HG03025 (cell line): Measurements from ENCODE around the gene BARHL1.

Experiments
- ATAC-seq: cut with Tn5 transposase; IDR thresholded peaks from one replicate; pipeline ENCODE4 v1.9.1; 2021; ENCODE audit warnings: mild to moderate bottlenecking, moderate library complexity; ENCODE audit not compliant: unreplicated experiment, low FRiP score

BARHL1 gene

DNA sequence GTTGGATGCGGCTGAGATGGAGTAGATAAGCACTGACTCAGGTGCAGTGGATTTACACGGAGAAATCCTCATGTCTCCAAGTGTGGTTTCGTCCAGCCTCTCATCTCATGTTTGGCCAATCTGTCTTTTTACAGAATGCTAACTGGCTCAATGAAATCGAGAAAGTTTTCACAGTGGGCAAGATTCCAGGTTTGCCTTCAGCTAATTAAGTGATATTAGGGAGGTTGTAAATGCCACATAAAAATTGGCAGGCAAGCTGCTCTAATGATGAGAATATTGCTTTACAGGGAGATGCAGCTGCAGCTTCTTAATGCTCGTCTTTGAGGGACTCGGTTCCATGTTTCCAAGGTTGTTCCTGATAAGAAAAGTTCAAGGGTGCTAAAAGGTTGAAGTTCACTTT lies 23.7 kb downstream of the BARHL1 start:
- no peak for ATAC-seq

- no peak for ATAC-seq
Measured at GRCh38 chr9:132609184-132609583, 26.8 kb downstream of the BARHL1 start.

DNA sequence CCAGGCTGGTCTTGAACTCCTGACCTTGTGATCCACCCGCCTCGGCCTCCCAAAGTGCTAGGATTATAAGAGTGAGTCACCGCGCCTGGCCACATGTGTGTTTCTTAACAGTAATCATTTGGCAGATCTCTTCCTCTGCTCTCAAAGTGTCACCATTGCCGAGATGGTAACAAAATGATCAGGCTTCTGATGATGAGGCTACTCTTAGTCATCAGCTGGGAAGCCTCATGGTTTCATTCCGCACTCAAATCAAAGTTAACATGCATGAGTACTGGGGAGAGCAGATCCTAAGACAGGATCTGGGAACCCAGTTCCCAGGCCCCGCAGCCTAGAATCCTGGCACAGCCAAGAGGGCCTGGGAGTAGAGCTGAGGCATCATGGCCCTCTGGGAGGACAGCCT lies 27.4 kb downstream of the BARHL1 start:
- ATAC-seq = no peak

DNA sequence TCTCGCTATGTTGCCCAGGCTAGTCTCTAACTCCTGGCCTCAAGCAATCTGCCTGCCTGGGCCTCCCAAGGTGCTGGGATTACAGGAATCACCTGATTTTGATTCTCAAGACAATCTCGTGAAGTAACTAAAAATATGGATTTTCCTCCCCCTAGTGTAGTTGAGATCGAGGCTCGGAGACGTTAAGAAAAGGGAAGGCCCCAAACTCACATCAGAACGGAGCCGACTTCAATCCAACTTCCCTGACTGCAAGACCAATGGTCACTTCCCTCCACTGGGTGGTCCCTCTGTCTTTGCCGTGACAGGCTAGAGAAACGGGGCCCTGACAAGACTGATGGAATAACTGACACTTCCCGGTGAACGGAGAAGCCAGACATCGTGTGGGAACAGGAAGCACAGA lies 28.3 kb downstream of the BARHL1 start:
- ATAC-seq = no peak

DNA sequence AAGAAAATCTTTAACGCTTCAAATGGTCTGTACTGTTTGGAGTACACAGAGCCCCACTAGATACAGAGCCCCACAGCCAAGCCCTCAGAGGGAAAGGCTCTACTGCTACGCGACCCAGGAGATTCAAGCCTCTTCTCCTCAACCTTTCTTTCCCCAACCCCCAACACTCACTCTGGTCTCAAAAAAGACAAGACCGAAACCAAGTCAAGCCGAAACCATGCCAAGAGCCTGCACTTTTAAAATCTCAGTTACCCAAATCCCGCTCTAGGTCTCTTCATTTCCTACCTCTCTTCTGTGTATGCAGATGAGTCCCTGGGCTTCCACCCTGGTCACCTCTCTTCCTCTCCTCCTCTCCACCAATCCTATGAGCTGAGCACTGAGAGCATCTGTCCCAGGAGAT lies 31.9 kb downstream of the BARHL1 start:
- no peak for ATAC-seq

GRCh38 chr9:132615774-132616173 lies 33.4 kb downstream of the BARHL1 start:
- ATAC-seq = no peak

- no peak for ATAC-seq
Measured at GRCh38 chr9:132616725-132617124, 34.3 kb downstream of the BARHL1 start.

GRCh38 chr9:132622159-132622558 lies 39.8 kb downstream of the BARHL1 start:
- no peak for ATAC-seq

GRCh38 chr9:132626285-132626684 lies 43.9 kb downstream of the BARHL1 start:
- no peak for ATAC-seq

DNA sequence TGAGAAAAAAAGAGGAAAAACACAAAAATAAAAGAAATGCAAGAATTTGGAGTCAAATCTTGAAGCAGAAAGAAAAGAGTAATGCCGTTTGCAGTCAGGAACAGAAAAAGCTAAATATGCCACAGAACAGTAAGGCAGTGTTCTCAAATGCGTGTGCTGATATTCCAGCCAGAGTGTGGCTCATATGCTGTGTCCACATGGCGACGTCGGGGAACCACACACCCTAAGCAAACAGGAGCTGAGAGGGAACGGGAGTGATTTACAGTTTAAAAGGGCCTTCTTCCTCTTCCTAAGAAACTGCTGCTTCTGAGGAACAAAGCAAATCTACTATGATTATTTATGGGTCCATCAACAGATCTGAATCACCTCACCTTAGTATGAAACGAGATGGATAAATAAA lies 44.7 kb downstream of the BARHL1 start:
- no peak for ATAC-seq

- no peak for ATAC-seq
Measured at GRCh38 chr9:132627594-132627993, 45.2 kb downstream of the BARHL1 start.

DNA sequence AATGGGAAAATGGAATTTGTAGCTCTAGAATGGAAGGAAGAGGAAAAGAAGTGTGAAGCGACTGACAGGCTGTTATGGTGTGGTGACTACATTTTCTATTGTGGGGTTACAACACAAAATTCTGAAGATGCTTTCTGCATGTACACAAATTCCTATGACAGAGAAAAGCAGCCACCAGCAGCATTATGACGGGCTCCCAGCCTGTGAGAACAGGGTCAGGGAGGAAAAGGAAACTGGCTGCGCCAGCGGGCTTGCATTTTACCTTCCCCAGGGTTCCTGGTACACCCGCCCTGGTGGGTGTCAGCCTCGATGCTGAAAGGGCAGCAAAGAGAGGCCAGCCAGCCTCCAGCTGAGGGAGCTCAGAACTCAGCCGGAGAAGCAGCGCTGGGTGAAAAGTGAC lies 46.3 kb downstream of the BARHL1 start:
- ATAC-seq = no peak

- ATAC-seq = no peak
Measured at GRCh38 chr9:132630116-132630515, 47.7 kb downstream of the BARHL1 start.

DNA sequence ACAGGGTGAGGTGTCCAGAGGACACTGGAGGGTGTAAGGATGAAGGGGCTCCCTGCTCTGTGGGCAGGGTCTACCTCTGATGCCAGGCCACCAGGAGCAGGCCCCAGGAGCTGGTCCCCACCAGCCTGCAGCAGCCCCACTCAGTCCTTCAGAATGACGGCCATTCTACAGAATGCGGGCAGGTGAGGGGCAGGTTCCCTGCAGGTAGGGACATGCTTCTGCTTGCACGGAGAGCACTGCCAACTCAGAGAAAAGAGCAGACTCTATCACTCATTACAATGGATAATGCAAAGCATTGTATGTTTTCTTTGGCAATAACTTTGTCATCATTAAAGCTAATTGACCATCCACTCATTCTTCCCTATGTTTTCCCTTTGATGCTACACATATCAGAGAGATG lies 48.4 kb downstream of the BARHL1 start:
- no peak for ATAC-seq

DNA sequence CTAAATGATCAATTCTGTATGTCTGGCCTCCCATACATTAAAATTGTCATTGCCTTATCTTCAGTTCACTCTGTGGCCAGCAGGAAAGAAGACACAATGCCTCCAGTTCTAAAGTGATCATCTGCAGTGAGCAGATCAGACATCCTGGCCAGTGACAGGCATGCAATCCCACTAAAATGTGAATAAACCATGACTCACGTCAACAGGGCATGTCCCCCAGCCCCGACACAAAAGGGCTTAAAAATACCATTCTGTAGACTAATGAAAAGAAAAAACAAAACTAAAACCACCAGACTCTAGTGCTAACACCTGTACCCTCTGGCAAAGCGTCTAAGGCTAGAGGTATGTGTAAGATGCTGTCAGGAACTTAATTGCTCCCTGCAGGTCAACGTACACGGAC lies 48.9 kb downstream of the BARHL1 start:
- no peak for ATAC-seq

- no peak for ATAC-seq
Measured at GRCh38 chr9:132631685-132632084, 49.3 kb downstream of the BARHL1 start.

DNA sequence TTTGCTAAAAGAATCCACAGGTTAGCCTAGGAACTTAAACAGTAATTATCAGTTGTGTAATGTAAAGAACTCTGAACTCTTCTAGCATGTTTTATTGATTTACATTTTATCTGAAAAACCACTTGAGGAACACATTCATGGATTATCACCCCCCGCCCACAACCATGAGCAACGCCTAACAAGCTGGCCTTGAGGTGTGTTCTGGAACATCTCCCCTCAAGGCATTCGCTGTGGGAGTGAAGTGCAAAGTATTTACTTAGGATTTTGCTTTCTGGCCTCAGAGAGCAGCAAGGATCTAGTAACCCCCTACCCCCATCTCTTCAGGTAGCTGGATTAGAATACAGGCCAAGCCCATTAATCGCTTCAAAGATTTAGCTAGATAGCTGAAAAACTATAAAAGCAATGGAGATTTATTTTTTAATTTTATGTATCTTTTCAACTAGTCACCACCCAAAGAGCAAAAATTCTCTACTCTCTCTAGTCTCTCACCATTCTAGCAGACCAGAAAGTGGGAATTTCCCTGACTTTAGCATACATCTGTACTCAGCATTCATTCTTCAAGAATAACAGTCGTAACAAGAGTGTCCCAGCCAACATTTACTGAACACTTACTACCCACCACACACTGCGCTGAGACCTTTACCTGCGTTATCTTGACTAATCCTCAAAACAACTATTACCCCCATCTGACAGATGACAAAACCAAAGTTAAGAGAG lies 50.2 kb downstream of the BARHL1 start:
- no peak for ATAC-seq

DNA sequence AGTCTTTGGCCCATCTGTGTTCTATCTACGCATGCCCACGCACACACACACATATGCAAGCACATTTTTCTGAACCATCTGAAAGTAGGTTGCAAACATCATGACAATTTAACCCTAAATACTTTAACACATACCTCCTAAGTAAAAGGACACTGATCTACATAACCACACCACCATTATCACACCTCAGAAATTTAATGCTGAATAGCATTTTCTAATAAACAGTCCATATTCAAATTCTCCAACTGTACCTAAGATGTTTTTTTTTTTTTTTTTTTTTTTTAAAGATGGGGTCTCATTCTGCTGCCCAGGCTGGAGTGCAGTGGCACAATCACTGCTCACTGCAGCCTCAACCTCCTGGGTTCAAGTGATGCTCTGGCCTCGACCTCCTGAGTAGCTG lies 51.9 kb downstream of the BARHL1 start:
- no peak for ATAC-seq

GRCh38 chr9:132637351-132637750 lies 54.9 kb downstream of the BARHL1 start:
- ATAC-seq = no peak

- no peak for ATAC-seq
Measured at GRCh38 chr9:132637801-132638200, 55.4 kb downstream of the BARHL1 start.

- ATAC-seq = no peak
Measured at GRCh38 chr9:132638240-132638639, 55.8 kb downstream of the BARHL1 start.

DNA sequence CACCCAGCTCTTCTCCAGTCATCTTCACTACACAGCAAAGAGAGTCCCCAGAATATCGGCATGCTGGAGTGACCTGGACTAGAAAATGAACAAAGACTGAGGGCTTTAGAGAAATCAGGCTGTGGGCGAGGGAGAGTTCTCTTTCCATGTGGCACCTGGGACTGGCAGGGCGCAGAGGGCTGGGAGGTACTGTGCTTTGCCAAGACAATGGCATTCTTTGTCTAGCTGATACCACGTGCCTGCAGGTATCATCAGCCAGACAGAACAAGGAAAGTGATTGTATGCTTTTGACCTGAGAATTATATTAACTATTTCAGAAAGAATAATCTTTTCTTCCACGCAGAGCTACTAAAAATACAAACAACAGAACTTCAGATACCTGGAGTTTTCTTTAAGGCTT lies 56.9 kb downstream of the BARHL1 start:
- ATAC-seq = no peak
